22Rv1 (cell line): ENCODE data around the gene ABTB2.

Experiments
- CTCF ChIP-seq: fragments of 450-650 bp; IDR thresholded peaks from 2 replicates; pipeline ENCODE4 v1.5.1; 2017; ENCODE audit warnings: mild to moderate bottlenecking
- ZFX ChIP-seq: fragments of 450-650 bp; IDR thresholded peaks from 2 replicates; pipeline ENCODE4 v1.6.1; 2017; ENCODE audit warnings: antibody characterized with exemption, borderline replicate concordance

GRCh38 chr11:34252015-34252414 lies 105.8 kb downstream of the ABTB2 start:
- TF ChIP-seq CTCF (no peak), ZFX (no peak)
